HG03439 (cell line): ENCODE measurements around the gene ATG9A.
A peak's percentile ranks its signal among the peaks of the same experiment; 100 is the strongest.

ENCODE experiments used
- ATAC-seq: cut with Tn5 transposase; IDR thresholded peaks from one replicate; pipeline ENCODE4 v1.9.1; 2021; ENCODE audit warnings: mild to moderate bottlenecking, moderate library complexity; ENCODE audit not compliant: unreplicated experiment

ATG9A gene

DNA sequence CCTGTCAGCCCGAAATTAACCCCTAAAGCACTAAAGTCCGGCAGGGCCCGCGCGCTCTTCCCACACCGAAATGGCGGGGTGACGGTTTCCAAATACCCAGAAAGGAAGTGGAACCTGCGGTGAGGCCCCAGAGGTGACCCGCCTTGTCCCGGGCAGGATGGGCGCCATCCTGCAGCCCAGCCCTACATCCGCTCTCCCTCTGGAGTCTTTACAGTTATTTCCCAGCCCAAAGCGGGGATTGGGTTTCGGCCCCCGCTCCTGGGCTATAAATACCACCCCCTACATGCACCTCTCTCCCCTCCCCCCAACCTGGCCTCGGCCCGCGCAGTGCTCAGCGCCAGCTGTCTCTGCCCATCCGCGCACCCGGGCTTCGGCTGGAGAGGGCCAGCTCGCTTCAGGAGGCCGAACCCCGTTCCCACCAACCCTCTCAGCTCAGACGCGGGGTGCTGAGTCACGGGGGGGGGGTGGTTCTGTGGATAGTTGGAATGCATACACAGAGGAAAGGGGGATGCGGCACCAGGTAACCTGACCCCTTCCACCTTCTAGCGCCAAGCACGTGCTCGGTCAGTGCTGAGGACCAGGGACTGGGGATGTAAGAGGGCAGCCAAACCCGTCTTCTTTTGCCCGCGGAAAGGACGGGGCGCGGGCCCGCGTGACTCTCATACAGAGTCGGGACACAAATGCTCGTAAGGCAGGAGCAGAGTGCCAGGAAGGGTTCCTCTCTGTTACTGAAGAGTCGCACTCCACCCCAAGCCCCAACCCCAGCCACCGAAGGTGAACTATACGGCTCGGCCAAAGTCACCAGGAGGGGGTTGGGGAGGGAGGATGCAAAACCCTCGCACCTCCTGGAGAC, 23.7 kb upstream of the ATG9A start, which contains the start of gene TUBA4B:
TUBA4B (plus strand) TSS at position 344 of the 853 bp plus-strand sequence; CDS start at position 509, 165 bp downstream.
- ATAC-seq: peak; percentile 15

DNA sequence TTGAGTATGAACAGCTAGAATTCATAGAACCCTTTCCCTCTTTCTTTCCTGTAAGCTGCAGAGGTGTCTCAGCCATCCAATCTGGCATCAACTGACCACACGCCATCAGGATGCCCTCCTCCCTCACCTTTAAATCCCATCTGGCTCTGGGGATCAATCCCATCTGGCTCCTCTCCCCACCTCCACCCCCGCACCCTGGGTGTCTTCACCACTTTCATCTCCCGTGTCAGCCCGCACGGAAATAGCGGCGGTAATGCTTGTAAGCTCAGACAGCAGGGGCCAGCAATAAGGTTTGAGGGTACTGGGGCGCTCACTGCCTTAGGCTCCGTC, 23.1 kb upstream of the ATG9A start:
- no peak for ATAC-seq

- no peak for ATAC-seq
Measured at GRCh38 chr2:219252084-219252483, 22.6 kb upstream of the ATG9A start.

GRCh38 chr2:219251656-219252055, 22.2 kb upstream of the ATG9A start:
- ATAC-seq: no peak

GRCh38 chr2:219250049-219250781, 20.8 kb upstream of the ATG9A start:
- ATAC-seq: no peak

- ATAC-seq: no peak
Measured at GRCh38 chr2:219249203-219249980, 20.0 kb upstream of the ATG9A start.

- no peak for ATAC-seq
Measured at GRCh38 chr2:219248845-219249202, 19.4 kb upstream of the ATG9A start.

DNA sequence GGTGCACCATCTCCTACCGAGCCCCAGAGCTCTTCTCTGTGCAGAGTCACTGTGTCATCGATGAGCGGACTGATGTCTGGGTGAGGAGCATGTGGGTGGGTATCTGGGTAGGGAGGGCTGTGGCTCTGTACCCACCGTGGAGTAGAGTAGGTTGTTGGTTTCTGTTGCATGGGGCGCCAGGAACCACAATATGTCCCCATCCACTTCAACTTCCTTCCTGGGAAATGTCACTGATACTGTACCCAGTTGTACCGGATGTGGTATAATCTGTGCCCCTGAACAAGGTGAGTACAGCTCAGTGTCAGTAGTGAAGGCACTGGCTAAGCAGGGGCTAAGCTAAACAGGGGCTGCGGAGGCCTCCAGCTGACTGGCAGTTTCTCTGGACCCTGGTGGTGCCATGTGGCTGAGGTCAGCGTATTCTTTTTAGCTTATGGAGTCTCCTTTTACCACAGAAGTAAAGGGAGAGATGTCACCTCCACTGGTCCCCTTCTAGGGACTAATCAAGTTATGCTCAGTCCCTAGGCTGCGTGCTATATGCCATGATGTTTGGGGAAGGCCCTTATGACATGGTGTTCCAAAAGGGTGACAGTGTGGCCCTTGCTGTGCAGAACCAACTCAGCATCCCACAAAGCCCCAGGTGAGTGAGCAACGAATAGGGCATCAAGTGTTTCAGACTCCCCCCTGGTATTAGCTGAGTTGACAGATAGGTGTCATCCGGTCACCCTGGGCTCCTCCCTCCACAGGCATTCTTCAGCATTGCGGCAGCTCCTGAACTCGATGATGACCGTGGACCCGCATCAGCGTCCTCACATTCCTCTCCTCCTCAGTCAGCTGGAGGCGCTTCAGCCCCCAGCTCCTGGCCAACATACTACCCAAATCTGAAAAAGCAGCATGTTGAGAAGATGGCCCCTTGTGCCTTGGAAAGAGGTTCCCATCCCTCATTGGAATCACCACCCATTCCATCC, 18.5 kb upstream of the ATG9A start:
- ATAC-seq: no peak

- ATAC-seq: no peak
Measured at GRCh38 chr2:219246559-219246958, 17.1 kb upstream of the ATG9A start.

DNA sequence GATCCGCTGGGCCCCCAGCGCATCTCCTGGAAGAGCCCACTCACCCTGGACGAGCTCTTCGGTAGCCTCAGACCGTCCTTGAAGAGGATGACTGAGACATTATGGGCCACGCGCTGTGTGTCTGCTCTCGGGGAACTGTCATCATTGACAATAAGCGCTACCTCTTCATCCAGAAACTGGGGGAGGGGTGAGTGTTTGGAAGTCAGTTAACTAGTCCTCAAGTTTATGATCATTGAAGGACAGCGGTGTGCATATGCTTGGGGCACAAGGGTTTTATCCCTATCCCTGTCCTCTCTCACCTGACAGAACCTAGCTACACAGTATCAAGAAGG, 16.4 kb upstream of the ATG9A start:
- no peak for ATAC-seq

DNA sequence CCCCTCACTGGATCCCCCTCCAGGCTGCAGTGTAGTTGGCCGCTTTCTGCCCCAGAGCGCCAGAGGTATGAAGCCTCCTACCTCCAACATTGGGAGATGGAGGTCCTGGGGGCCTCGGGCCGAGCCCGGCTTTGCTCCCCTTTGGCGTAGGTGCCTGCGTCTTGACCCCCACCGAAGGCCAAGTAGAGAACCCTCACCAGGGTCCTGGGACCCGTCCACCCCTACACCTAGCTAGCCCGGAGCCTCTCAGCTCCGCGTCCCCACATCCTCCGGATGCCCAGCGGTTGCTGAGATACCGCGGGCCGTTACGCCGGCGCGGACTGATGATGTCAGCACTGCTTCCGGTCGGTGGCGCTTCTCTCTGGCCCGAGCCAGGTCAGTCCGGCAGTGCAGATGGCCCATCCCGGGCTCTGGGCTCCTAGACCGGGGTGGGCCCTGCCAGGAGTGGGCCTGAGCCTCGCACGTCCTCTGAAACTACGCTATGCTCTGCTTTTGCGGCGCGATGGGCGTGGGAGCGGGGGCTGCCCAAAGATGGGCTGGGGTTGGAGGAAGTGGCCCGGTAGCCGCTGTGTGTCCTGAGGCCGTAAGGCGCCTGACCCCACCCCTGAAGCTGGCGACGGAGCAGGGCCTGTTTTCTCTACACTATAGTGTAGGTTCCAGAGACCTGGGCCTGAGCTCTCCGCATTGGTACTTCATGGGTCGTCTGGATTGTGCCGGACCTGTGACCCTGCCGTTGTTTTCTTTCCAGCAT, 15.9 kb upstream of the ATG9A start, which contains the start of the genes GLB1L and STK16:
GLB1L (minus strand) TSS at position 297 of the 751 bp plus-strand sequence. CDS start 1,871 bp downstream, outside the sequence.
STK16 (plus strand) TSS at position 332 of the 751 bp plus-strand sequence. CDS start 521 bp downstream, outside the sequence.
- peak; percentile 85 for ATAC-seq

DNA sequence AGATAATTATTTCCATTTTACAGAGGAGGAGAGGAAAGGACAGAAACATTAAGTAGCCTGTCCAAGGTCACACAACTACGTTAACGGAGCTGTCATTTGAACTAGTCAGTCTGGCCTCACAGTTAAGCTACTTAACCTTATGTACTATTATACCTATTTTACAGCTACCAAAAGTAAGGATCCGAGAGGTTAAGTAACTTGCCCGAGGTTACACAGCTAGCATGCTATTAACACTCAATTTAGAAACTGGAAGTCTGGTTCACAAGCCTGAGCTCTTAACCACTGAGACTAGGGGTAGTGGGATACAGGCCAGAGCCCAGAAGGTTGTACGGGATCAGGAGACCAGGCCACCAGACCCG, 15.3 kb upstream of the ATG9A start:
- ATAC-seq: no peak

DNA sequence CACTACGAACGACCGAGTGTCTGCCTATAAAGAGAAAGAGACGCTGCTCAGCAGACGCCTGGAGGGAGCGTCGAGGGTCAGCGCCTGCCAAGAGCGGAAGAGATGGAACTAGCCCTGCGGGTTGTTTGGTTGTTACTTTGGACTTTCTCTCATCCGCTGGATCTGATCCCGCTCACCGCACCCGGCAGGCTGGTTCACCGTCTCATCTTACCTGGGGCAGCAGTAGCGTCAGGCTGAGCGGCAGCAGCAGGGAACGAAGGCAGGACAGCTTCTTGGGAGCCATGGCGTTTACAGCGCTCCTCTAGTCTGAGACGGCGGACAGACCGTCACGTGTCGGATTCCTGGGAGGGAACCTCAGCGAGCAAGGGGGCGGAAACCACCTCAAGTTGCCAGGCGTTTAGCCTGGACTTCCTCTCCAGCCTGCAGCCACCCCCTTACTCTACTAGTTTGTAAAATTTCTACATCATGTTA, 13.9 kb upstream of the ATG9A start:
- no peak for ATAC-seq

DNA sequence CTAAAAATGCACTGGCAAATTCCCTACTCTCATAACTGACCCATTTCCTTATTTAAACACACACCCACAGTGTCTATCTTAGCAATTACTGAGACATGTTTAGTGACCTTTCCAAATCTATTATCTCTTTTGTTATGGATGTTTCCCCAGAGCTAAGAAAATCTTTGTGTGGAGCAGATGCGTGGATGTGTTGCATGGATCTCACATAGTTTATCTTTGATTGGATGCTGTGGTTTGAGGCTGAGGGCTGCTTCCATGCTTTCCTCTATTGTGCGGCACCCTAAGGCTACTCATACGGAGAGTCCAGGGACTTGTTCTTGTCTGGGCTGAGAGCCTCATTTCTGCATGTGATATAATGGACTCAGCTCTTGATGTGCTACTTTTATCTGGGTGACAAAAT, 4.9 kb upstream of the ATG9A start:
- ATAC-seq: no peak

DNA sequence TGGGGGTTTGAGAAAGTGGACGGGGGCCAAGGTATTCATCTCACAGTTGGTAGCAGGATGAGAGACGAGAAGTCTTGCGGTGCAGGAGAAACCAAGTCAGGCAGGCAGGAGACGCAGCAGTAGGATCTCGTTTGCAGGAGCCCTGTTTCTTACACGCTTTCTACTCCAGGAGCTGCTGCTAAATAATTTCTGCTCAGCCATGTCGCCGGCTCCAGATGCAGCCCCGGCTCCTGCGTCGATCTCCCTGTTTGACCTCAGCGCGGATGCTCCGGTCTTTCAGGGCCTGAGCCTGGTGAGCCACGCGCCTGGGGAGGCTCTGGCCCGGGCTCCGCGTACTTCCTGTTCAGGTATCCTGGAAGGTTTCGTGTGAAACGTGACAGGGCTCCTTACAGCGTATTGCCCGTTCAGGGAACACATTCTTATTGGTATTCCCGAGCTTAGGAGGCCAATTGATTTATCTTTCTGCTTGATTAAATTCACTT, 664 bp upstream of the ATG9A start:
- peak; percentile 5 for ATAC-seq

GRCh38 chr2:219228911-219229304, 528 bp downstream of the ATG9A start:
- peak; percentile 4 for ATAC-seq

- no peak for ATAC-seq
Measured at GRCh38 chr2:219228041-219228910, 1.2 kb downstream of the ATG9A start.

GRCh38 chr2:219225350-219225749, 4.1 kb downstream of the ATG9A start:
- ATAC-seq: no peak
